ENCODE results near the gene TPX2.
"Not testable (repeated sequence)": the region's sequence is repeated elsewhere in the genome, so short reads cannot be mapped to it uniquely, and the experiment has no call there.

Gene TPX2

DNA sequence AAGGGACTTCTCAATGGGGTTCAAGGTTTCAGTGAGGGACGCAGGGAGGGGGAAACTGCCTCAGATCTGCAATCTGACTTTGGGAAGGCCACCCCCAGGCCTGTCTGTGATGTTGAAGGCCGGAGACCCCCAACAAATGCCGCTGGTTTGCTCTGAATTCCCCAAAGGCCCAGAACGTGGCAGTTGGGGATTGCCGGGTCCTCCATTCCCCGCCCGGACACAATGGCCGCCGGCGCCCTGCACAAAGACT, 16.1 kb upstream of the TPX2 start:
- Mint-ChIP-seq H3K36me3 (ENCODE audit: low read depth) (peaks cover 43% of the 10 kb centered on the region), H3K9me3 (no peaks in the 10 kb centered on the region), H3K4me3 (peak overlapping the region; percentile 99), H3K27ac (peak overlapping the region; percentile 94), H3K4me1 (peaks cover 22% of the 10 kb centered on the region), H3K27me3 (no peaks in the 10 kb centered on the region)
- no peak for ATAC-seq
- no peak for DNase-seq

DNA sequence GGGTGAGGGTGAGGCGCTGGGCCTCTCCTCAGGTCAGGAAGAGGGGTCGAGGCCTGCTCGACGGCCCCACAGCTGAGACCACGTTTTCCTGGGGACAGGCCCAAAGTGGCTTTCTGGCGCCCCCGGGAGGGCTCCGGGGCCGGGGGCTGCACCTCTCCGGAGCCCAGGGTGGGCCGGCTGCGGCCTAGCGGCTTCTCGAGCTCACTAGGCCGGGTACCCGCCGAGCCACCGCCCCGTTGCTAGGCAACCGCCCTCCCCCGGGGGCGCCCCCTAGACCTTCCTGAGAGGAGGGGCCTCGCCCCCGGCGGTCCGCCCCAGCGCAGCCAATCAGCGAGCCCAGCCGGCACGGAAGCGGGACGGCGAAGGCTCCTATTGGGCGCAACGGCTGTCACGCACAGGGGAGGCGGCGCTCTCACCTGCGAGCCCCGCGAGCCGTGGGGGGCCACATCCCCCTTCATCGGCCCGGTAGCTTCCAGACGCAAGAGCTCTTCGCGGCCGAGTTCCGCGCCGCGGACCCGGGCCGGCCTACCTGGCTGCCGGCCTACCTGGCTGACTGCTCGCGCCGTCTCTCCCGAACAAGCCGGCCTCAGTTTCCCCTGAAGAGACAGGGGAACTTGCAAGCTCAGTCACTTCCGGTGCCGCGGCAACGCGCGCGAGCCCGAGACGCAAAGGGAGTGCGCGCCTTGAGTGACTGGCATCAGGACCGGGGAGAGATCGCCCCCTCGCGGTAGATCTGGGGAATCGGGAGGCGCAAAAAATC, 15.6 kb upstream of the TPX2 start:
- H3K4me3 Mint-ChIP-seq, result peak overlapping the region; percentile 99
- no peaks in the 10 kb centered on the region for H3K27me3 Mint-ChIP-seq
- ATAC-seq, result peak; percentile 86
- H3K27ac Mint-ChIP-seq, result peak overlapping the region; percentile 94
- DNase-seq, result peak; percentile 99
- peaks cover 39% of the 10 kb centered on the region for H3K36me3 Mint-ChIP-seq (ENCODE audit: low read depth)
- peaks cover 22% of the 10 kb centered on the region for H3K4me1 Mint-ChIP-seq
- H3K9me3 Mint-ChIP-seq, result no peaks in the 10 kb centered on the region

DNA sequence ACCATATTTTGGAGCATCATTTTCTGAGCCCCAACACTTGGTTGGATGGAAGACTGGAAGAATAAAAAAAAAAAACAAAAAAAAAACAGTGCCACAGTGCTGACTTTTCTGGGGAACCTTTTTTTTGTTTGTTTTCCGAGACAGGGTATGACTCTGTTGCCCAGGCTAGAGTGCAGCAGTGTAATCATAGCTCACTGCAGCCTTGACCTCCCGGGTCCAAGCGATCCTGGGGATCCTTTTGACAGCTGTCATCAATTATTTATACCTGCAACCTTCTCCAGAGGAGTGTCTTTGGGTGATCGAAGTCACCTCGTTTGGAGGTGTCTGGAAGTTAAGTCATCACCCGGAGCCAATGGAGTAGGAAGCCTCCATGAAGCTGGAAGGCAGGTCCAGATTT, 7.8 kb upstream of the TPX2 start:
- no peaks in the 10 kb centered on the region for H3K36me3 Mint-ChIP-seq (ENCODE audit: low read depth)
- no peaks in the 10 kb centered on the region for H3K9me3 Mint-ChIP-seq
- no peak overlapping the region for H3K27ac Mint-ChIP-seq
- peaks cover 7% of the 10 kb centered on the region for H3K4me1 Mint-ChIP-seq
- ATAC-seq (no peak), DNase-seq (no peak)
- no peaks in the 10 kb centered on the region for H3K27me3 Mint-ChIP-seq
- no peak overlapping the region for H3K4me3 Mint-ChIP-seq

DNA sequence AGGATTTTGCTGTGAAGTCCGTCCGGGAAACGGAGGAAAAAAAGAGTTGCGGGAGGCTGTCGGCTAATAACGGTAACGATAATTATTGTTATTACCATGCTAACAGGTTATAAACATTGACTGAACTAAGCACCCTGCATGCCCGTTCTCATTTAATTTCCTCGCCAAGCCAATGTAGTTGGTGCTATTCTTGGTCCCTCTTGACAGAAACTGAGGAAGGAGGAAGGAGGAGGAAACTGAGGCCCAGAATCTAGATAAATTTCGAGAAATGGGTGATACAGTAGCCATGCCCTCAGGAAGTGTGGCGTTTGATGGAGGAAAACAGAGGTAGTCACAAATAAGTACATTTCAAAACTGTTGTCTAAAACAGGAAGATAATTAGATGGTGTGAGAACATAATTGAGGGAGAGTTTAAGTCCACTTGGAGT, 474 bp downstream of the TPX2 start:
- Mint-ChIP-seq H3K27ac (no peak overlapping the region), H3K9me3 (no peaks in the 10 kb centered on the region), H3K4me3 (no peak overlapping the region), H3K36me3 (ENCODE audit: low read depth) (peaks cover 12% of the 10 kb centered on the region), H3K4me1 (peaks cover 2% of the 10 kb centered on the region), H3K27me3 (no peaks in the 10 kb centered on the region)
- ATAC-seq (no peak), DNase-seq (no peak)

DNA sequence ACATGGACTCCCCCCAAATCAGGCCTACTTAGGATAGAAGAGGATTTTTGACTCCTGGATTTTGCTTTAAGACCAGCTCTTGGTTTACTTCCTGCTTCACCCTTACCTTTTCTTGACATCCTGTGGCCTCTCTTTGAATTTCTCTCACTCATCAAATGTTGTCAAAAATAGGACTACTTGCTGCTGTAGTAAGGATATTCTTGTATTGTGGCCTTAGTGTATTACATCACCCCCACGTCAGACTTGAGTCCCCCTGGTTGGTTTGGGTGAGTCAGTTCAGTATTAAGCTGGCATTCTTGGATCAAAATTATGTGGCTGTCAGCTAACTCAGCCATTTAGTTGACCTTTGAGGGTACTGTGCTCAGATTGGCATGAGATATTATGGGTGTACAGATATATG, 1.1 kb downstream of the TPX2 start:
- DNase-seq, result peak; percentile 26
- H3K4me1 Mint-ChIP-seq, result peaks cover 2% of the 10 kb centered on the region
- no peaks in the 10 kb centered on the region for H3K9me3 Mint-ChIP-seq
- H3K27me3 Mint-ChIP-seq, result no peaks in the 10 kb centered on the region
- H3K4me3 Mint-ChIP-seq, result no peak overlapping the region
- peaks cover 19% of the 10 kb centered on the region for H3K36me3 Mint-ChIP-seq (ENCODE audit: low read depth)
- H3K27ac Mint-ChIP-seq, result no peak overlapping the region
- peak; percentile 75 for ATAC-seq

DNA sequence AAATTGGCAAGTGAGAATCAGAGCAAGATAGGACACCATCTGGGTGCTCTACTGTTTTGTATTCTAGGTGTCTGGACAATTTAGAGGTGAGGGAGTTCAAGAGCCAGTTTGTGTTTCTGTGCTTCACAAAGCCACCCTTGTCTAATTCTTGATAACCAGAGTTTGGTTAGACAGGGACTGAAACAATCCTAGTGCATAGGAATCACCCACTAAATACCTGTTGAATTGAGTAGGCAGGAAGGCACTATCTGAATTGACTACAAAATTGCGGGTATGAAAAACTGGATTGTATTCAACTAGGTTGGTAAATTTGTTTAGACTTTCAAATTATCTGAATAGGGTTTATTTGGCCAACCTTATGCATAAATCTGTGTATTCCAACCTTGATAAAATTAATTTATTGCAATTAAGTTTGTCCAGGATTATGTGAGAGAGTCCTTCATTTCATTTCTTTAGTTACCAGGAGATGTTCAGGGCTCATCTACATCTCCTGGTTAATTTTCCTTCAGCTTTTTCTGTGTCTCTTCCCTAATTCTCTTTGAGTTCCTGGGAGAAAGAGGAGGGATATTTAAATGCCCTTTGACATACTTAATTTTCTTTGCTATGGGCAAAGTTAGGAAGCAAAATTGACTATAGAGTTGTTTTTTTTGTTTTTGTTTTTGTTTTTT, 1.7 kb downstream of the TPX2 start:
- no peak for ATAC-seq
- Mint-ChIP-seq H3K9me3 (no peaks in the 10 kb centered on the region), H3K4me3 (no peak overlapping the region), H3K36me3 (ENCODE audit: low read depth) (peaks cover 23% of the 10 kb centered on the region), H3K27ac (no peak overlapping the region), H3K4me1 (peaks cover 2% of the 10 kb centered on the region), H3K27me3 (no peaks in the 10 kb centered on the region)
- DNase-seq, result no peak

DNA sequence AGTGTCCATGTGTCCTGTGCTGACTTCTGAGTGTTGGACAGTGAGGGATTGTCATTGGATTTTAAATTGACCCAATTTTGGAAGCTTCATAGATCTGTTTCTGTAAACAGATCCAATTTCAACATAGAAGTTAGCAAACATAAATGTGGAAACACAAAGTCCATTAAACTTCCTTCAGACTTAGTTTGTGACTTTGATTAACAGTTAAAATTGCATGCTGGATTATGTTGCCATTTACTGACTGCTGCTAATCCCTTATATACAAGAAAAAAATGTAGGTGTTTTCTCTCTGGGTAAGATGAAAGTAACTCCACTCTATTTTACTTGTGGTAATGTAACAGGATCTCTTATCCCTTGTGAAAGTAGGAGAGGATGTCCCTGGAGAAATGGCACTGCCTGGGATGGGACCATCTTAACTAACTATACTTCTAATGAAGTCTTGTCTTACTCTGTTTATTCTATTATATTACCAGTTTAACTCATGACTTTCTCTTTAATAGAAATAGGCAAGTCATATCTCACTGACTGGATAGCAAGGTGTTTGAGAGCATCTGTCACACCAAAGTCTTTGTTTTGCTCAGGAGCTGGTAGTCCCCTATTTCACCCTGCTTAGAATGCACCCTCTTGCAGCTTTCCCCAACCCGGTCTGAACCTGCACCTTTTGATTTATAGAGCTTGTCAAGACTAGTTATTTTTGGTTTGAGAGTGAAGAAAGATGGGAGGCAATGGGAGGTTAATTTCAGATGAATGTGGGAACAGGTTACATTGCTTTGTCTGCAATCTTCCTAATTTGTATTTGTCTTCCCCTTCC, 7.2 kb downstream of the TPX2 start:
- Mint-ChIP-seq H3K36me3 (ENCODE audit: low read depth) (peaks cover 46% of the 10 kb centered on the region), H3K9me3 (no peaks in the 10 kb centered on the region), H3K27me3 (no peaks in the 10 kb centered on the region), H3K4me3 (no peak overlapping the region), H3K27ac (no peak overlapping the region), H3K4me1 (peaks cover 2% of the 10 kb centered on the region)
- ATAC-seq, result no peak
- DNase-seq, result no peak

DNA sequence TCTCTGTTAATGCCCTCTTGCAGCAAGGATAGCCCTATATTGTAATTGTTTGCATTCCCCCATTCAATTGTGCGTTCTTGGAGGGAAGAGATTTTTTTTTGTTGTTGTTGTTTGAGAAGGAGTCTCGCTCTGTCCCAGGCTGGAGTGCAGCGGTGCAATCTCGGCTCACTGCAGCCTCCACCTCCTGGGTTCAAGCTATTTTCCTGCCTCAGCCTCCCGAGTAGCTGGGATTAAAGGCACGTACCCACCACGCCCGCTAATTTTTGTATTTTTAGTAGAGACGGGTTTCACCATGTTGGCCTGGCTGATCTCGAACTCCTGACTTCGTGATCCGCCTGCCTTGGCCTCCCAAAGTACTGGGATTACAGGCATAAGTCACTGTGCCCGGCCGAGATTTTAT, 7.9 kb downstream of the TPX2 start:
- ATAC-seq, H3K9me3 Mint-ChIP-seq, H3K4me3 Mint-ChIP-seq, H3K27me3 Mint-ChIP-seq, DNase-seq, H3K27ac Mint-ChIP-seq, H3K4me1 Mint-ChIP-seq: not testable (repeated sequence)
- H3K36me3 Mint-ChIP-seq (ENCODE audit: low read depth), result peaks cover 45% of the 10 kb centered on the region

DNA sequence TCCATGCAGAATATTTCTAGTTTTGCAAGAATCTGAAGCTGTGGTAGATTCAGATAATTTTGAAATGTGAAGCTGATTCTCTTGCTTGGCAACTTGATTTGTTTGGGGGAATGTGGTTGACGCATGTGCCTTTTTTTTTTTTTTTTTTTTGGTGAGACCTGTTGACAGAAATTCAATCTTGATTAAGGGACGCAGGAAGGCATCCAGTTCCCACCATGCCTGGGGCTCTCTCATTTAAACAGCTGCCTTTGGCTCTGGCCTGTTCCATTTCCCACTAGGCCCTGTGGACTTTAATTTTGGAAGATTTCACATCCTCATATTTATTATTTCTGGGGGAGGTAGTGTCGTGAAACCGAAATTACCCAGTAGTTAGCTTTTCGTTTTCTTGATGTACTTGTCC, 8.6 kb downstream of the TPX2 start:
- H3K4me3 Mint-ChIP-seq, result no peak overlapping the region
- H3K9me3 Mint-ChIP-seq, result no peaks in the 10 kb centered on the region
- ATAC-seq, result no peak

DNA sequence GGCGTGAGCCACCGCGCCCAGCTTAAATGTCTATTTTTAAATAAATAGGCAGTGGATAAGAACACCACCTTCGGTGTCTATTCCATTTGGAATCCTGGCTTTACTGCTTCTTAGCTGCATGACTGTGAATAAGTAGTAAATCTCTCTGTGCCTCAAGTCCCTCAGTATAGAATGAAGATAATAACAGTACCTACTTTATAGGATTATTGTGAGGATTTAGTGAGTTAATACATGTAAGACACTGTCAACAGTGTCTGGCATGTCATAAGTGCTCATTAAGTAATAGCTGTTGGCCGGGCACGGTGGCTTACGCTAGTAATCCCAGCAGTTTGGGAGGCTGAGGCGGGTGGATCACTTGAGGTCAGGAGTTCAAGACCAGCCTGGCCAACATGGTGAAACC, 10.1 kb downstream of the TPX2 start:
- peaks cover 49% of the 10 kb centered on the region for H3K36me3 Mint-ChIP-seq (ENCODE audit: low read depth)

More for the DNA sequence above, 8.6 kb downstream of the TPX2 start:
- H3K4me1 Mint-ChIP-seq, result no peaks in the 10 kb centered on the region
- no peak overlapping the region for H3K27ac Mint-ChIP-seq
- peaks cover 40% of the 10 kb centered on the region for H3K36me3 Mint-ChIP-seq (ENCODE audit: low read depth)
- no peak for DNase-seq
- H3K27me3 Mint-ChIP-seq, result no peaks in the 10 kb centered on the region

DNA sequence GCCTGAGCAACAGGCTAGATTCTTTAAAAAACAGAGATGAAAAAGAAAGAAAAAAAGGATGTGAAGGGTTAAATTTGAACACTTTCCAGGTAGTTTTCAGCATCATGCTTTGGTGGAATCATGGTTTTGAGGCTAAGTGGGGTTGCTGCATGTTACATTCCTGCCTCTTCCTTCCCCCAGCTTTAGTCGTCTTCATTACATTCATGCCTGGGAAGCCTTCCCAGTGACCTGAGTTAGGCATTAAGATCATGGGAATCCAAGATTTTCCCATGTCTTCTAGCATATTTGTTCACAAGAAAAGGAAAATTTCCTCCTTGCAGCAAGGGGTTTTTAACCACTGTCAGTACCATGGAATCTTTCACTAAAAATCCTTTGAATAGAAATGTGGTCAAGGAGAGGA, 12.0 kb downstream of the TPX2 start:
- Mint-ChIP-seq H3K4me1 (no peaks in the 10 kb centered on the region), H3K9me3 (no peaks in the 10 kb centered on the region), H3K27me3 (no peaks in the 10 kb centered on the region), H3K36me3 (ENCODE audit: low read depth) (peaks cover 40% of the 10 kb centered on the region), H3K27ac (no peak overlapping the region), H3K4me3 (no peak overlapping the region)
- ATAC-seq (no peak), DNase-seq (no peak)

More for the DNA sequence above, 10.1 kb downstream of the TPX2 start:
- ATAC-seq, result no peak
- Mint-ChIP-seq H3K27me3 (no peaks in the 10 kb centered on the region), H3K4me1 (no peaks in the 10 kb centered on the region), H3K27ac (no peak overlapping the region), H3K9me3 (no peaks in the 10 kb centered on the region), H3K4me3 (no peak overlapping the region)
- DNase-seq, result no peak

DNA sequence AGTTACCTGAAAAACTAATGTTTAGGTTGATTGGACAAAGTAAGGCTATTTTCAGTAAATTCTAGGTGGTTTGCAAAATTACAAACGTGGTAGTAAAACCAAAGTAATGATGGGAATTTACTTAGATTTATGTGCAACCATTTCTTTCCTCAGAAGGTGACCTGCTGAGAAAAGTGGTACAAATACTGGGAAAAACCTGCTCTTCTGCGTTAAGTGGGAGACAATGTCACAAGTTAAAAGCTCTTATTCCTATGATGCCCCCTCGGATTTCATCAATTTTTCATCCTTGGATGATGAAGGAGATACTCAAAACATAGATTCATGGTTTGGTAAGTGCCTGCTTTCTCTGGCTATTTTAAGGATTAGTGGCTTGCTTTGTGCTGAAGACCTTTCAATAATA, 18.2 kb downstream of the TPX2 start:
- Mint-ChIP-seq H3K36me3 (ENCODE audit: low read depth) (peaks cover 61% of the 10 kb centered on the region), H3K9me3 (no peaks in the 10 kb centered on the region), H3K27ac (no peak overlapping the region), H3K27me3 (no peaks in the 10 kb centered on the region), H3K4me1 (no peaks in the 10 kb centered on the region), H3K4me3 (no peak overlapping the region)
- DNase-seq, result no peak
- no peak for ATAC-seq

DNA sequence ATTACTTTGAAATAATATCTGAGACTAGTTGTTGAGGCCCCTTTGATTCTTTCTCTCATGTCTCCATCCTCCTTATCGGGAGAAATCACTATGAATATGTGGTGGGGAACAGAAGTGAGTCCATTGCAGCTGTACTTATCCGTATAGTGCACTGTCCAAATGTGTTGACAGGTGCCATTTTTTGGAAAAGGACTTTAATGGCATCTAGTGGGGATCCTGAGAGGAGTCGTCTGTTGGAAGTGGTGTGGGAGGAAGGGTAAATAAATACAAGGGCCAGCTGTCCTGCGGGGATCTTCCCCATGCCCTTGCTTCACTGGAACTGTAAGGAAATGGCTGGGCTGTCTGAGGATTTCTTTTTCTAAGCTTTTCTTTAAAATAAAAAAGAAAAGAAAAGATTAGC, 19.4 kb downstream of the TPX2 start:
- Mint-ChIP-seq H3K4me1 (no peaks in the 10 kb centered on the region), H3K4me3 (no peak overlapping the region), H3K27me3 (no peaks in the 10 kb centered on the region), H3K36me3 (ENCODE audit: low read depth) (peaks cover 64% of the 10 kb centered on the region), H3K27ac (no peak overlapping the region), H3K9me3 (no peaks in the 10 kb centered on the region)
- ATAC-seq, result no peak
- no peak for DNase-seq

DNA sequence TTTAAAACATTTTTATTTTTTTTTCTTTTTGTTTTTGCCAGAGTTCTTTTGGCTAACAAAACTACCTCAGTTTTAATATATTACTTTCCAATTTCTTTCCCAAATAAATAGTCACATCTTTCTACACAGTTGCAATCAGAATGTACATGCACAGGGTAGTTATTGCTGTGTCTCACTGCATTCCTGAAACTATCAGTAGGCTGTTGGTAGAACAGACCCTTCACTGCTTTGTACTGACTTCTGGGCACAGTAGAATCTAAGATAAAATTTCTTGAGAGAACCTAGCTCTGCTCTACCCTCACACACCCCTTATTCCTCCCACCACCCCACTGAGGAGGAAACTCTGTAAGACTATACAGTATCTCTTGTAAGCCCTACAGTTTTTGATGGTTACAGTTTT, 19.9 kb downstream of the TPX2 start:
- DNase-seq (no peak), ATAC-seq (no peak)
- Mint-ChIP-seq H3K4me1 (no peaks in the 10 kb centered on the region), H3K4me3 (no peak overlapping the region), H3K36me3 (ENCODE audit: low read depth) (peaks cover 60% of the 10 kb centered on the region), H3K27ac (no peak overlapping the region), H3K9me3 (no peaks in the 10 kb centered on the region), H3K27me3 (no peaks in the 10 kb centered on the region)
